ENCODE results near the gene RPN1. TPM values are rescaled to one million over a fixed set of nuclear protein-coding genes. Genes with fewer than 3 reads are reported as not detected.
"Not testable (repeated sequence)": the region's sequence is repeated elsewhere in the genome, so short reads cannot be mapped to it uniquely, and the experiment has no call there.

The RPN1 gene
- polyA plus RNA-seq, 3 donors = 87.8 to 130 (median 92.0) TPM

DNA sequence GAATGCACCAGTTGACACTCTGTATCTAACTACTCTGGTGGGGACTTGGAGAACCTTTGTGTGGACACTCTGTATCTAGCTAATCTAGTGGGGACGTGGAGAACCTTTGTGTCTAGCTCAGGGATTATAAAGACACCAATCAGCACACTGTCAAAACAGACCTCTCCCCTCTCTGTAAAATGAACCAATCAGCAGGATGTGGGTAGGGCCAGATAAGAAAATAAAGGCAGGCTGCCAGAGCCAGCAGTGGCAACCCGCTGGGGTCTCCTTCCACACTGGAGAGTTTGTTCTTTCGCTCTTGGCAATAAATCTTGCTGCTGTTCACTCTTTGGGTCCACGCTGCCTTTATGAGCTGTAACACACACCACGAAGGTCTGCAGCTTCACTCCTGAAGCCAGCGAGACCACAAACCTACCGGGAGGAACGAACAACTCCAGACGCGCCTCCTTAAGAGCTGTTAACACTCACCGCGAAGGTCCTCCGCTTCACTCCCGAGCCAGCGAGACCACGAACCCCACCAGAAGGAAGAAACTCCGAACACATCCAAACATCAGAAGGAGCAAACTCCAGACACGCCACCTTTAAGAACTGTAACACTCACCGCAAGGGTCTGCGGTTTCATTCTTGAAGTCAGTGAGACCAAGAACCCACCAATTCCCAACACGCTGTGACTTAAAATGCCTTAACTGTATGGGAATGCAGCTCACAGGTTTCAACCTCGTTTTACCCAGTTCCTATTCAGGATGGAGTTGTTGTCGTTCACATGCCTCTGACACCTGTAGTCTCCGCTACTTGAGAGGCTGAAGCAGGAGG is 3.6 kb upstream of the RPN1 start:
- 58 to 81% (median 62%) methylated on average over 24 of the region's 24 CpGs for WGBS, 3 donors
- H3K27ac ChIP-seq (ENCODE audit: low read depth, low read length) = not testable (repeated sequence)

DNA sequence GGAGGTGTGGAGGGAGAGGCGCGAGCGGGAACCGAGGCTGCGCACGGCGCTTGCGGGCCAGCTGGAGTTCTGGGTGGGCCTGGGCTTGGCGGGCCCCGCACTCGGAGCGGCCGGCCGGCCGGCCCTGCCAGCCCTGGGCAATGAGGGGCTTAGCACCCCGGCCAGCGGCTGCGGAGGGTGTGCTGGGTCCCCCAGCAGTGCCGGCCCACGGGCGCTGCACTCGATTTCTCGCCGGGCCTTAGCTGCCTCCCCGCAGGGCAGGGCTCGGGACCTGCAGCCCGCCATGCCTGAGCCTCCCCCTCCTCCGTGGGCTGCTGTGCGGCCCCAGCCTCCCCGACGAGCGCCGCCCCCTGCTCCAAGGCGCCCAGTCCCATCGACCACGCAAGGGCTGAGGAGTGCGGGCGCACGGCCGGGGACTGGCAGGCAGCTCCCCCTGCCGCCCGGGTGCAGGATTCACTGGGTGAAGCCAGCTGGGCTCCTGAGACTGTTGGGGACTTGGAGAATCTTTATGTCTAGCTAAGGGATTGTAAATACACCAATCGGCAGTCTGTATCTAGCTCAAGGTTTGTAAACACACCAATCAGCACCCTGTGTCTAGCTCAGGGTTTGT is 2.9 kb upstream of the RPN1 start:
- H3K27ac ChIP-seq (ENCODE audit: low read depth, low read length) = not testable (repeated sequence)
- 43 to 69% (median 67%) methylated on average over 40 to 43 of the region's 43 CpGs for WGBS, 3 donors

DNA sequence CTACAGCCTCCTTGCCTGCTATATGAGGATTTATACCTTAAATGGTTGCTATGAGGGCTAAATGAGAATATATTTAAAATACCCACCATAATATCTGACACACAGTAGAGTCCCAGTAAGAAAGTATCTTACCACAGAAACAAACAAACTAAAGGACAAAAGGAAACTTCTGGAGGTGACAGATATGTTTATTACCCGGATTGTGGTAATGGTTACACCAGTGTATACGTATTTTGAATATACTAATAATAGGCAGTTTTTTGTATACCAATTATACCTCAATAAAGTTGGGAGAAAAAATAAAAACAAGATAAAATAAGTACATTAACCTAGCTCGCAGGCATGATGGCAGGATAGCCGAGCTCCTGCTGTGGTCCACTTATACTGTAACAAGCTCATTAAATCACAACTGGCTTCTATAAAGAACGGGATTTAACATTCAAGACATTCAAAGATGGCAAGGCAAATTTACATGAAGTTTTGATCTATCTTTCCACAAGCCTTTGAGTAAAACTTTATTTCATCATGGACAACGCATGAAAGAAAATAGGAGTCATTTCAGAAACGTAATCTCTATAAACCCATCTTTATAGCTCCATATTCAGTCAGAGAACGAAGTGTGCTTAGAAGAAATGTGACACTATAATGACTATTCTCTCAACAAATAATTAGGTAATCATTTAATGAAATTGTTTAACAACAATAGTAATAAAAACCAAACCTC is 1.5 kb downstream of the RPN1 start:
- 15 to 33% (median 22%) methylated on average over 8 of the region's 8 CpGs for WGBS, 3 donors

DNA sequence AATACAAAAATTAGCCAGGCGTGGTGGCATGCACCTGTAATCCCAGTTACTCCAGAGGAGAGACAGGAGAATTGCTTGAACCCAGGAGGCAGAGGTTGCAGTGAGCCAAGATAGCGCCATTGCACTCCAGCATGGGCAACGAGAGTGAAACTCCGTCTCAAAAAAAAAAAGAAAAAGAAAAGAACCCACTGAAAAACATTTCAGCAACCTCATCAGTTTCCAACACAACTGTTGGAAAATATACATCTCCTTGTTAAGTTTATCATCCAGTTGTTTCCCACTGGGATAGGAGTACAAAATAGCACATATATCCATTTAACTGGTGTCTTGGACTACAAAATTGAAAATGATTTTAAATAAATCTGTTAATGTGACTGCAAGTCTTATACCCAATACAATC is 2.2 kb downstream of the RPN1 start:
- WGBS, 3 donors = 46 to 75% (median 69%) methylated on average over 4 of the region's 4 CpGs
- no peak overlapping the region for H3K27ac ChIP-seq (ENCODE audit: low read depth, low read length)

More for the DNA sequence above, 1.5 kb downstream of the RPN1 start:
- no peak overlapping the region for H3K27ac ChIP-seq (ENCODE audit: low read depth, low read length)

DNA sequence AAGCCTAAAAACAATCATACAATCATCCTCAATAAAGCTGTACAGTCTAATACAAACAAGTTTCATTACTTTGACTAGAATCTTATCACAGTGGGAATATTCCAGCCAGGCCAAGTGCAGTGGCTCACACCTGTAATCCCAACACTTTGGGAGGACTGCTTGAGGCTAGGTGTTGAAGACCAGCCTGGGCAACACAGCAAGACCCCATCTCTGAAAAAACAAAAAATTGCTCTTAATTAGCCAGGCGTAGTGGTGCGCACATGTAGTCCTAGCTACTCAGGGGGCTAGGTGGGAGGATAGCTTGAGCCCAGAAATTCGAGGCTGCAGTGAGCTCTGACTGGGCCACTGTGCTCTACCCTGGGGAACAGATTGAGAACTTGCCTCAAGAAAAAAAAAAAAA is 3.3 kb downstream of the RPN1 start:
- H3K27ac ChIP-seq (ENCODE audit: low read depth, low read length) = no peak overlapping the region
- 84 to 92% (median 85%) methylated on average over 3 of the region's 3 CpGs for WGBS, 3 donors

DNA sequence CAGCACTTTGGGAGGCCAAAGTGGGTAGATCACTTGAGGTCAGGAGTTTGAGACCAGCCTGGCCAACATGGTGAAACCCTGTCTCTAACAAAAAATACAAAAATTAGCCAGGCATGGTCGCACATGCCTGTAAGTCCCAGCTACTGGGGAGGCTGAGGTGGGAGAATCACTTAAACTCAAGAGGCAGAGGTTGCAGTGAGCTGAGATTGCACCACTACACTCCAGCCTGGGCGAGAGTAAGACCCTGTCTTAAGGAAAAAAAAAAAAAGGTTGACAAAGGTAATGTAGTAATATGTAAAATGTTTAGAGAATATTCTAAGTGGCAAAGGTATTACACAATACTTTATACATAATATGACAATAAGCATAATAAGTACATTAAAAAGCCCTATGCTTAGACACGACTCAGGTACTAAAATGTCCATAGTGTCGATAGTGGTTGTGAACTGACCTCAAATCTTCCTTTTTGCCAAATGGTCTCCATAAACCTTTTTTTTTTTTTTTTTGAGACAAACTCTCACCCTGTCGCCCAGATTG is 16.5 kb downstream of the RPN1 start:
- no peak overlapping the region for H3K27ac ChIP-seq (ENCODE audit: low read depth, low read length)
- WGBS, 3 donors = 90 to 92% (median 91%) methylated on average over 5 of the region's 5 CpGs

DNA sequence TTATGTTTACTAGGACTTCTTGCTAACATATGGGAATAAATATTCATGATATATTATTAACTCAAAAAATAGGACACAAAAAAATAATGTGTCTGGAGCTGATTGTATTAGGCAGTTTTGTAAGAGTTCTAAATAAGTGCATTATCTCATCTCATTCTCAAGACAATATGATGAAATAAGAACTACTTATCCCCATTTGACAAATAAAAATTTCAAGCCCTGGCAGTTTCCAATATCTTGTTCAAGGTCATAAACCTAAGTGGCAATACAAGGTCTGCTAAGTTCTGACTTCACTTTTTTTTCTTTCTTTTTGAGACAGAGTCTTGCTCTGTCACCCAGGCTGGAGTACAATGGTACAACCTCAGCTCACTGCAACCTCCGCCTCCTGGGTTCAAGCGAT is 18.3 kb downstream of the RPN1 start:
- no peak overlapping the region for H3K27ac ChIP-seq (ENCODE audit: low read depth, low read length)
- WGBS, 3 donors = 90 to 98% (median 95%) methylated on average over 2 of the region's 2 CpGs

DNA sequence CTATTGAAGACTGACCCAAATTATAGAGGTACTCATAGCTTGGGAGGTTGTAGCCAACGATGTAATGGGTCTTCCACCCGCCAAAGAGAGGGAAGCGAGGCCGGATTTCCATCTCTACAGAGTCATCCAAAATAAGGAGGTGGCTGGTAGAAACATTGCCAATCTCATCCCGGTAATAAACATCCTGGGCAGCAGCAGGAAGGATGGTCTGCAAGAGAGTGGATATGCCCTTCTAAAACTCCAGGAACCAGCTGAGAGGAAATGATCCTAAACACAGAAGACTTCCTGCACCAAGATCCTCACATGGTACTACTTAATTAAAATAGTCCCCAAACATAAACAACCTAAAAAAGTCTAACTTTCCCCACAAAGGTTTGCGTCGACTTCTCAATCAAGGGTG is 20.7 kb downstream of the RPN1 start:
- no peak overlapping the region for H3K27ac ChIP-seq (ENCODE audit: low read depth, low read length)
- 75 to 79% (median 75%) methylated on average over 7 of the region's 7 CpGs for WGBS, 3 donors

DNA sequence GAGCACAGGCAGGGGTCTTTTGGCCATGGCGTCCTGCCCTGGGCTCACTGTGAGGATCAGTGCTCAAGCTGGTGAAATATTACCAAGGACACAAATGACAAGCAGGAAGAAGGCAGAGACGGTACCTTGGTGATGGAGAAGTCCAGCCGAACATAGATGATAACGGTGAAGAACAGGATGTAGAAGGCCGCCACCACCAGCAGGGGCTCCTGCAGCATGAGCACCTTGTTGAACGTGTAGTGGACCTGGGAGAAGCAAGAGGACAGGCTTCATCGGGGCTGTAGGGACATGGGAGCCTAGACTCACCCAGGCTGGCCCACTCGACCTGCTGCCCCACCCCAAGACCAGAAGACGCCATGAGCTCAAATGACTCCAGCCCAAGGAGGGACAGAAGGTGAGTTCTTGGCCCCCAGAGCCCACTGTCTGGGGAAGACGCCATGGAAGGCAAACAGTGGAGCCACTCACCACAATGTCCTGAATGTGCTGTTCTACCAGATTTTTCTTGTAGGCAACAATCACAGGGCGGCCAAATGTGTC is 25.1 kb downstream of the RPN1 start:
- H3K27ac ChIP-seq (ENCODE audit: low read depth, low read length) = no peak overlapping the region
- 89 to 95% (median 91%) methylated on average over 11 of the region's 11 CpGs for WGBS, 3 donors

DNA sequence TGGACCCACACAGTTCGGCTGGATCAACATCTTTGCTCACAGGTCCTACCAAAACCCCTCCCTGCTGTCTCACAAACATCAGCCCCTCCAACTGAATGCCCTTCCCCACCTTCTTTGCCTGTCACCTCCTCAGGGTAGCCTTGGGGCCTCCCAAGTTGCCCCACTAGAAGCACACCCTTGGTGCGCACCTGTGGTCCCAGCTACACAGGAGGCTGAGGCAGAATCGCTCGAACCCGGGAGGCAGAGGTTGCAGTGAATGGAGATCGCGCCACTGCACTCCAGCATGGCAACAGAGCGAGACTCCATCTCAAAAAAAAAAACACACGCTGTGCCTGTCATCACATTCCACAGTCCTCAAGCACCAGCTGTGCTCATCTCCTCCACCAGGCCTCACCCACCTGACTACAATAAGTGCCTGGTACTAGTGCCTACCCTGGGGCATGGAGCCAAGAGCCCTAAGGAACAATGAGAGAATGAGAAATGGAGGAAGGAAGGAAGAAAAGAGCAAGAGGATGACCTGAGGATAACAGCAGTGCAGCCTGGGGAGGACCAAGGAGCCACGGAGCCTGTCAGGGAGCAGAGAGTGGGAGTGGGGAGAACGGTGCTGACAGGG is 26.0 kb downstream of the RPN1 start:
- 85 to 92% (median 91%) methylated on average over 11 of the region's 11 CpGs for WGBS, 3 donors

DNA sequence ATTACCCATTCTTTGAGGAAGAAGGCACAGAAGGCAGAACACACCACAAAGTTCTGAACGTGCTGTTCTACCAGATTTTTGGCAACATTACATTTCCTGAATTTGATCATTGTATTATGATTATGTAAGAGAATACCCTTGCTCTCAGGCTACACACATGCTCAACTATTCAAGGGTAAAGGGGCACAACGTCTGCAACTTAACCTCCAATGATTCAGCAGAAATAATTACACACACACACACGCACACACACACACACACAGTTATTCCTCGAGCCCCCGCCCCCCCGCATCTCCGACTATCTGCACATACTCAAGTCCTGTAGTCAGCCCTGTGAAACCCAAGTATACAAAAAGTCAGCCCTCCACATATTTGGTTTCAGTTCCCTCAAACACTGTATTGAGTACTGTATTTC is 26.8 kb downstream of the RPN1 start:
- H3K27ac ChIP-seq (ENCODE audit: low read depth, low read length) = no peak overlapping the region
- WGBS, 3 donors = 33 to 62% (median 38%) methylated on average over 7 of the region's 7 CpGs

More for the DNA sequence above, 26.0 kb downstream of the RPN1 start:
- no peak overlapping the region for H3K27ac ChIP-seq (ENCODE audit: low read depth, low read length)

DNA sequence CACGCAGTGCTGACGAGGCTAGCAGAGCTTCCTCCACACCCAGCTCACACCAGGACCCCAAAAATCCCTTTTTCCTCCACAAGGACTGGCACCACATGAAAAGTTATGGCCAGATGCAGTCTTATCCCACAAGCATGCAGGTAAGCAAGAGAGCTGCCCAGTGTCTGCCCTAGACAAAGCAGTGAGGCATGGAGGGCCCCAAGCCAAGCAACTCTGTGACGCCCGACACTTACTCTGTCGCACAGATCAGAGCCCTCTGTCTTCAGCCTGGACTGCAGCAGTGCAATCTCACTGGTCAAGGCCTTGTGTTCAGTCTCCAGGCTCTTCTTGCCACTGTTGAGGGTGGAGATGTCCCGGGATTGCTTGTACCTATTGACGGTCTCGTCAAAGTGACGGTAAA is 28.7 kb downstream of the RPN1 start:
- WGBS, 3 donors = 84 to 94% (median 93%) methylated on average over 9 of the region's 9 CpGs
- H3K27ac ChIP-seq (ENCODE audit: low read depth, low read length) = no peak overlapping the region

DNA sequence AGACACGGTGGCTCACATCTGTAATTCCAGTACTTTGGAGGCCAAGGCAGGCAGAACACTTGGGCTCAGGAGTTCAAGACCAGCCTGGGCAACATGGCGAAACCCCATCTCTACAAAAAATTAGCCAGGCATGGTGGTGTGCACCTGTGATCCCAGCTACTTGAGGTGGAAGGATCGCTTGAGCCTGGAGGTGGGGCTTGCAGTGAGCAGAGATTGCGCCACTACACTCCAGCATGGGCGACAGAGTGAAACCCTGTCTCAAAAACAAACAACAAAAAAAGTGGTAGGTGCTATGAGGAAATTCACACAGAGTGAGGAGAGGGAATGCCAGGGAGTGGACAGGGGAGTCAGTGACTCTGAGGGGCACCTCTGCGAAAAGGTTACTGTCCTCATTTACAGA is 29.4 kb downstream of the RPN1 start:
- 83 to 85% (median 83%) methylated on average over 6 of the region's 6 CpGs for WGBS, 3 donors

DNA sequence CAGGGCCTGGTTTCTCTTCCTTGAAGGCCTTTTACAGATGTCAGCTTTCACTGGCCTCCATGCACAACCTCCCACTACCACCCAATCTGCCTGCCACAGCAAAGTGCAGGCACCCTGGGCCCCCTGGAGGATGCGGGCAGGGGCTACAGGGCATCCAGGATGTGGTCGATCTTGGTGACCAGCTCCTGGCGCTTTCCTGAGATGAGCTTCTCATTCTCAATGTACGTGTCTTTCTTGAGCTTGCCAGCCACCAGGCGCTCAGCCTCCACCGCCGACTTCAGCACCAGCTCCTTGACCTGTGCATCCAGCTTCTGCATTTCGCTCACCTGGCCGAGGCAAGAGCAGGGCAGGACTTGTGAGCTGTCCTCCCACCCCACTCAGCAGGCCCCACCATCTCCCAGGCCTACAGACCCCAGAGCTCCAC is 30.3 kb downstream of the RPN1 start:
- H3K27ac ChIP-seq (ENCODE audit: low read depth, low read length) = no peak overlapping the region

More for the DNA sequence above, 29.4 kb downstream of the RPN1 start:
- no peak overlapping the region for H3K27ac ChIP-seq (ENCODE audit: low read depth, low read length)

DNA sequence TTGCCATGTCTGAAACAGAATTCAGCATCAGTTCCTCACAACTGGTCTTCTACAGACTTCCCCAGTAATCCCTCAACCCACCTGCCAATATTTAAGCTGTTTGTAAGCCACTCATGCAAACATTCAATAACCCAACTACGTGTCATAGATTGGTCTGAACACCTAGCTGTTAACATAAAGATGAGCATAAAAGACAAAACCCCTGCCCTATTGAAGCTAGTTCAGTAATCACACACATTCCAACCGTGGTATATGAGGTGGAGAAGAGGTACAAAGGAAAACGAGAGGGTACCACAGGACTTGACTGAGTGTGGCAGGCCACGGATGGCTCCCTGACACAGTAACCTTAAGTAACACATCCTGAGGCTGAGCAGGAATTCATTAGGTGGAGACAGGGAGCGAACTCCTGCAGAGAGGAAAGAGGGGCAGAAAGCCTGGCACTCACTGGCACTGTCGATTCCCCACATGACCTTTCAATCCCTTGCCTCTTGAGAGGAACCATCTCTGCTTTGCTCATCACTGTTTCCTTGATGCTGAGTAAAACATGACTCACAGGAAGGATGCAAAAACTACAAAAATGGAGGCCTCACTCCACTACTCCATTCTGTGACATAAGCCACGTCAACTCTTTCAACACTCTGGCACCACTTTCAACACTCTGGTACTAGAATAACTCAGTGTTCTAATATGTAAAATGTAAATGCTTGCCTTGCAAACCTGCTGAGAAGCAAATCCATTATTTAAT is 31.3 kb downstream of the RPN1 start:
- no peak overlapping the region for H3K27ac ChIP-seq (ENCODE audit: low read depth, low read length)
- WGBS, 3 donors = 67 to 76% (median 68%) methylated on average over 7 of the region's 7 CpGs

More for the DNA sequence above, 30.3 kb downstream of the RPN1 start:
- WGBS, 3 donors = 80 to 85% (median 82%) methylated on average over 9 of the region's 9 CpGs

DNA sequence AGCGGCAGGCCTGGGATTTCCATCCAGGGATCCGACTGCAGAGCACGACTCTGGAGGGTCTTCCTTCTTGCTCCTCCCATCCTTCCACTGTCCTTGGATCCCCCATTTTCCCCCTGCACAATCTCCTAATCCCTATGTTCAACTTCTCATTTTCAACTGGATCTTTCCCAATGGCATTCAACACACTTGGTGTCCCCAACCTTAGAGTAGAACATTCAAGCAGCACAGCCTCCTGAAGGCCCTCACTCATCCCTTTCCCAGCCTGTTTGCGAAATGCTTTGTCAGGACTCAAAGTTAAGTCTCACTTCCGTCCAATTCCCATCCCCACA is 32.3 kb downstream of the RPN1 start:
- 34 to 35% (median 34%) methylated on average over 5 of the region's 5 CpGs for WGBS, 3 donors
- H3K27ac ChIP-seq (ENCODE audit: low read depth, low read length) = no peak overlapping the region

DNA sequence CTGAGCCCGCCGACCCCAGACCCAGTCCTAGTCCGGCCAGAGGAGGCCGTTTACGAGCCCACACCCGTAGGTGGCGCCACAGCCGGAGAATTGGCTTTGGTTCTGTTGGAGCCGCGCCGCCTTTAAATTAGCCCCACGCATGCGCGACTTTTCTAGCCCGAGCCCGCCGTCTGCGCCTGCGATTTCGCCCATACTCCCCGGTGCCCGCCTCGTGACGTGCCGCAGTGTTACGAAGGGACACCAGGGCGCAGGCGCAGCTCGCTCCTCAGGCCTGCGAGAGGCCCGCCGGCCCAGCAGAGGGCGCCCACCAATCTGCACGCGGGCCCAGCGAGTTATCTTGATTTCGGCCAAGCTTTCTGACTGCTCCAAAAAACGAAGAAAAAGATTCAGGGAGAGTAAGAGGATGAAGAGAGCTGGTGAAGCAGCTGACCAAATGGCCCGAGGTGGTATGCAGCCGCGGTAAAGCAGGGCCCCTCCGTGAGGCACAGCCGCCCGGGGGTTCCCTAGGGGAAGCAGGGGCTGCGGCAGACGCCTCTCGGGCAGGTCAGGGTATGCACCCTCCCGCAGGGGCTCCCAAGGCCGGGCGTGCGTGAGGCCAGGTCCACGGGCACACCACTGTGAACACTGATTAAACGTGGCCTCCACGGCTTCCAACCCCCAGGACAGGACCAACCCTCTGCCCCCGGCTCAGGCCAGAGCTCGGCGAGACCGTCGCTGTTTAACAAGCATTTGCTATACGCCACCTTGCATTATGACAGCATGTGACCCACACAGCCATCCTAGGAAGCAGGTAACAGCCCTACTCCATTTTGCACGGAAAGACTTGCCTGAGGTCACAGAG is 32.8 kb downstream of the RPN1 start:
- WGBS, 3 donors = 0 to 1% (median 1%) methylated on average over 60 to 61 of the region's 61 CpGs

More for the DNA sequence above, 32.8 kb downstream of the RPN1 start:
- H3K27ac ChIP-seq (ENCODE audit: low read depth, low read length) = no peak overlapping the region
